ENCODE results near the gene THRB.
"Not testable (repeated sequence)": the region's sequence is repeated elsewhere in the genome, so short reads cannot be mapped to it uniquely, and the experiment has no call there.

THRB gene

DNA sequence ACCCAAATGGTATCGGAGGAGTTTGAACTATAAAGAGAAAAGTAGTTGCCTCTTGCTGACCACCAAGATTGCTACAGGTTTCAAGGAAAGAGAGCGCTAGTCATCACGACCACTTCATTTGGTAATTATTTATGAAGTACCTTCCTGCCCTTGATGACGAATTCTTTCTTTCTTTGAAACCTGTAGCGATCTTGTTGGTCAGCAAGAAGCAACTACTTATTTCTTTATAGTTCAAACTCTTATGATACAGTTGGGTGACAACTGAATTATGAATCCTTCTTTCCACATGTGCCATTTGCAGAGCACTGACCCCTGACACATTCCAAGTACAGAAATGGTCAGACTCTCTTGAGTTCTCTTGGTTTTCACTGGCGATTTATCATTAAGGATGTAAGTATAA lies 46.8 kb downstream of the THRB start:
- no peak for DNase-seq (ENCODE audit: low spot score)

DNA sequence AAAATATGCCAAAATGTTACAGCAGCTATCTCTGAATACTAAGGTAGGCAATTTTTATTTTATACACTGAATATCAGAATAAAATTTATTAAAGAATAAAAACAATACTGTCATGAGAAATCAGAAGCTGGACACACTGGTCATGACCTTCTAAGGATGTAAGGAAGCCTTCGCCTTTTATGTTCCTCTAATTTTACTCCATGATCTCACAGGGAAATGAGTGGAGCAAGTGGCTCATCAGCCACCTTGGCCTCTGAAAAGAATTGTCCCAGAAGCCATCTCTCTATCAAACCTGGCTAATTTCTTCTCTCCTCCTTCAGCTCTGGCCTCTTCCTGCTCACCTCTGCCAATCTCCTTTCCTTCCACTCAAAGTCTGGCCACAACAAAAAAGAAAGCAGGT lies 48.6 kb downstream of the THRB start:
- no peak for DNase-seq (ENCODE audit: low spot score)

GRCh38 chr3:24443476-24443875 lies 51.2 kb downstream of the THRB start:
- DNase-seq (ENCODE audit: low spot score) = no peak

DNA sequence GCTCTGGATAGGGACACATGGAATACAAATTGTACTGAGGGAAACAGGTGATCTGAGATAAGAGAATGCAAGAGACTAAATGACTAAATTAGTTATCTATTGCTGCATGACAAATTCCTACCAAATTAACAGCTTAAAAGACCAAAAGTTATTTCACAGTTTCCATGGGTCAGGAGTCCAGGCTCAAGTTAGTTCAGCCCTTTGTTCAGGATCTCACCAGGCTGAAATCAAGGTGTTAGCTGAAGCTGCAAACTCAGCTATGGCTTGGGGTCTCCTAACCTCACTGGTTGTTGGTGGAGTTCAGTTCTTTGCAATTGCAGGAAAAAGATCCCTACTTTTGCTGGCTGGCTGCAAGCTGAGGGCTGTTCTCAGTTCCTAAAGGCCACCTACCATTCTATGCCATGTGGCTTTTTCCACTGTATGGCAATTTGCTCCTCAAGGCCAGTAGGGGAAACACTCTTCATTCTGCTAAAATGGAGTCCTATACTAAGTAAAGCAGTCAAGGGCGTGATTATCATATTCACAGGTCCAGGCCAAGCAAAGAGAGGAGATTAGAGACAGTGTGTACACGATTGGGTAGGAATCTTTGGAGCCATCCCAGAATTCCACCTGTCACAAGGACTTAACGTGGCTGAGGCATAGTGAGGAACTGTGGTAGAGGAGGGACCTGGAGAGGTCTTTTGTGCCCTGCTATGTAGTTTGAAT lies 53.7 kb downstream of the THRB start:
- no peak for DNase-seq (ENCODE audit: low spot score)

DNA sequence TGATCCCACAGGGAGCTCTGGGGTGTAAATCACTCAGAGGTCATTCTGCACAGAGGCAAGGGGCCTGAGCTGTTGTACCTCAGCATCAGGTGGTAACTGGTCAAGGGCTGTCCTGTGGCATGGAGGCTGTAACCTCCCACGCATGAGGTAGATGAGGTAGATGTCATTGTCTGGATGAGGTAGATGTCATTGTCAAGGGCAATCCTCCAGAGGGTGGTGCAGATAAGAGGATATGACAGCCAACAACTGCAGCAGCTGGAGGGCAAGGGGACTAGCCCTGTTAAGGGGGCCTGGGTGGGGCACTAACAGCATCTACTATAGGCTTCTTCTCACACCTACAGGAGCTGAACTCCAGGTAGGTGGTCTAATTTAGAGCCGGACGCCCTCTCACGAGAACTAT lies 55.6 kb downstream of the THRB start:
- DNase-seq (ENCODE audit: low spot score) = no peak

GRCh38 chr3:24437326-24437725 lies 57.3 kb downstream of the THRB start:
- DNase-seq (ENCODE audit: low spot score) = no peak

- no peak for DNase-seq (ENCODE audit: low spot score)
Observed at GRCh38 chr3:24435584-24435983, 59.1 kb downstream of the THRB start.

DNA sequence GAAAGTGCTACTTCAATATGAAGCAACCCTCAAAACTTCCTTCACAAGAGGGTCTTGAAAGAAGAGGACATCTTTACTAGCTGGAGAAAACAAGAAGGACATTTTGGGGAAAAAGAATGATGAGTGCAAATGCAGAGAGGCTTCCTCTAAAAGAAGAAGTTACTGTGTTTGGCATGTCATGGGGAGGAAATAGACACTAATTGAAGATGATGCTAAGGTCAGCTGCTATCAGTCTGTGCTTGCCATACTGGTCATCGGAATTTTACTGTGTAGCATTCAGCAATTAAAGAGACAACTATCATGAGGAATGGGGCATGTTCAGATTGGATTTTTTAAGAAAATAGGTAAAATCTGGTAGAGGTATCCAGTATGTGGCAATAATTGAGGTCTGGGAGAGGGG lies 60.0 kb downstream of the THRB start:
- DNase-seq (ENCODE audit: low spot score) = no peak

DNA sequence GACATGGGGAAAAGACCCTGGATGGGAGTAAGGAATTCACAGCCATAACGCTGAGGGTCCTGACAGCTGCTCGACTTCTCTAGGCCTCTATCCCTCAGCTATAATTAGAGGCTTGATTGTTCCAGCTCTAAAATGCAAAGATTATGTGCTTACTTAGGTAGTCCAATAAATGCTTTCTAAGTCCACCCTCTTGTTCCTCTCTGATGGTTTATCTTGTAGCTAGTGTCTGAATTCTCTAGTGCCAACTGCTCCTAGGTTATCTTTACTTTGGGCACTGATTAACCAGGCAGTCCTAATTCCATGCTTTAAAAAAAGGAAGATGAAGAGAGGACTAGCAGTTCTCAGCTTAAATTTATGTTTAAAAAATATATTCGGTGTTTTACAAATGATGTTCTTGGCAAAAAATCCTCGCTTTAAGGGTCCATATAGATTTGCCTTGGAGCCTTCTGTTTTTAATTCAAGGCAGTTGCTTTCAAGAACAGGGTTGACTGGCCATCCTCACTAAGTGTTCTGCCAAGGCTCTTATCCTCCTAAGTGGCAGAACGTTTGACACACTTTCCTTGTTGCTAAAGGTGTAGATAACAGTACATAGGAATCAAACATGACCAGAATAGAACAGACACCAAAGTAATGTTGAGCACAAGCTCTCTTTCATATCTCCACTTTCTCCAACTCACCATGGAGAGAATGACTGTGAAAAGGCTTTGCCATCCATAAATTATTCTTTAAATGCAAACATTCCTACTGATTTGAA lies 60.6 kb downstream of the THRB start:
- DNase-seq (ENCODE audit: low spot score) = no peak

DNA sequence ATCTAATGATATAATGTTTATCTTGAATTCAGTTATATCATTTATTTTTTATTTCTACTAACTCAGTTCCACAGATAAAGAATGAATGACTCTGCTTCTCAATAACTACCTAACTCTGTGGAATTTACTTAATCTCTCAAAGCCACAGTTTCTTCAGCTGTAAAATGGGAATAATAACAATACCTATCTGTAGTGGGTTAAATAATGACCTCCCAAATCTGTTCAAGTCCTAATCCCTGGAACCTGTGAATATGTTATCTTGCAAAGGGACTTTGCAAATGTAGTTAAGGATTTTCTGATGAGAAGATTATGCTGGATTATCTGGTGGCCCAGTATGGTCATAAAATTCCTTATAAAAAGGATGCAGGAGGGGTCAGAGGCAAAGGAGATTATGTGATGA lies 61.7 kb downstream of the THRB start:
- no peak for DNase-seq (ENCODE audit: low spot score)

DNA sequence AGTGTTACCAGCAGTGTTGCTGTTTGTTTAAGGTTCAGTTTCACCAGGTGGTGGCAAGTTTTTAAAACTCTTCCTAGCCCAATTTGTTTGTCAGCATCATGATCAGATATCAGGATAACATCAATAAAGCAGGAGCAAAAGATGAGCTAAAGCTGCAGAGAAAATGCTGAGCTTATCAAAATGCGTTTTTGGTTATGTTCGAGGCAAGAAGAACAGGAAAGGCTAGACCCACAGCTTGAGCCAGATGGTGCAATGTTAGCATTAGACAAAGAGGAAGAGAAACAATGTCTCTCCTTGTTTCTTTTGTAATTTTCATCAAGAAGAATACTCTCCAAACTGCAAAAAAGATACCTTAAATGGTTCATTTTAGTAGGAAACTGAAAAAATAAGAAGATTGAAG lies 66.2 kb downstream of the THRB start:
- no peak for DNase-seq (ENCODE audit: low spot score)

DNA sequence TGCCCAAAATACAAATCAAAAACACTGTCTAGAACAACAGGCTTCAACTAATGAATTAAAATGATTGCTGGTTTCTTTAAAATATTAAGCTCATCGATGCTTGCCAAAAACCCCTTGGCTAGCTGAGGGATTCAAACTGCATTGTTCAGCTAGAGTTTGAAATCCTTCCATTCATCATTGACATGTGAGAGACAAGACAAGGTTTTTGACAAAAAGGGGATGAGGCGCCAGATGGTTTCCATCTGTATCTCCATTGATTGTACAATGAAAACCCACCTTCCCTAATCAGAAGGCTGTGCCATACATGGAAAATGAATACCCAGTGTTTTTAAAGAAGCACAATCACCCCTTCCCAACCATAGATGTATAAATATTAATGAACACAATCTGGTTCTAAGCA lies 67.8 kb downstream of the THRB start:
- DNase-seq (ENCODE audit: low spot score) = no peak

DNA sequence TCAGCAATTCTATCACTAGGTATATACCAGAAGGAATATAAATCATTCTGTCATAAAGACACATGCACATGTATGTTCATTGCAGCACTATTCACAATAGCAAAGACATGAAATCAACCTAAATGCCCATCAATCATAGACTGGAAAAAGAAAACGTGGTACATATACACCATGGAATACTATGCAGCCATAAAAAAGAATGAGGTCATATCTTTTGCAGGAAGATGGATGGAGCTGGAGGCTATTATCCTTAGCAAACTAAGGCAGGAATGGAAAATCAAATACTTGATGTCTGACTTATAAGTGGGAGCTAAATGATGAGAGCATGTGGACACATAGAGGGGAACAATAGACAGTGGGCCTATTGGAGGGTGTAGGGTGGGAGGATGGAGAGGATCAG lies 73.8 kb downstream of the THRB start:
- not testable (repeated sequence) for DNase-seq (ENCODE audit: low spot score)

DNA sequence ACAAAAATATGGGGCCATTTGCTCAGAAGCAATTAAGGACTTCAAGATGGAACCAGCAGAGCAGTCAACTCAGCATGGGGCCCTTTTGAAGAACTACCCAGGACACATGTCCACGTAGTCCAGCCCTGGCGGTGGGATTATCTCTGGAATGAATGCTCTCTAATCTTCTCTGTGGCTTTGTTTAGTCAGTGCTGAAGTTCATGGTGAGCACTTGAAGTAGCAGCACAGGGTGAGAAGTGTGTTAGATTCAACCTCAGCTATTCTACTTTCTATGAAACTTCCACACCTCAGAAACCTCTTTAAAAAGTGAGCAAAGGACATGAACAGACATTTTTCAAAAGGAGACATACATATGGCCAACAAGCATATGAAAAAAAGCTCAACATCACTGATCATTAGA lies 74.4 kb downstream of the THRB start:
- no peak for DNase-seq (ENCODE audit: low spot score)

DNA sequence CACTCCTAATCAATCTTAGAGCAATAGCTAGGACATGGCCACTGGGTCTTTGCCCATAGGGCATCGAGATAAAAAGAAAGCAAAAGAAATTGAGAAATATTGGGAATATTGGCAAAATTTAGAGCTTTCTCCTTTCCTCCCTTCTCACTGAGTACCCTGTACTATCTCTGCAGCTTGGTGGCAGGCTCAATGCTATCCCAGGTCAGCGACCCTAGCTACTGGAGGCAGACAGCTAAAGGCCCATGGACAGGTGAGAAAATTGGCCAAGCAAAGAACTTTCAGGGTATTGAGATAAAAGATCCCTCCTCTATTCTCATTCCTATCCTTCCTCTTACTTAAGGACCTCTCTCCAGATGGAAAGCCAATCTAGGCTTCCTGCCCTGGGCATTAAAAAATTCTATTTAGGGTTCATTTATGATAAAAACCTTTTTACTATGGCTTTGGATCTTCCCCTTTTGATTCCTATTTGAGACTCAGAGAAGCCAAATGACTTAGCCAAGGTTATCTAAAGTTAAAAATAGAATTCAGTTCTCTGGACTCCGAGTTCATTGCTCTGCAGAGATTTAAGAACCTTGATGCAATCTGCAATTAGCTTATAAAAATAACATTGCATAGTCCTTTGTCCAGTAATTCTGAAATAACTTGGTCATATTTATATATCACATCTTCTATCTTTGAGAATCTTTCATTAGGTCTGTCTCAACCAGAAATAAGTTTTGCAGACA lies 75.4 kb downstream of the THRB start:
- no peak for DNase-seq (ENCODE audit: low spot score)

GRCh38 chr3:24417730-24418129 lies 76.9 kb downstream of the THRB start:
- no peak for DNase-seq (ENCODE audit: low spot score)

GRCh38 chr3:24416224-24416623 lies 78.4 kb downstream of the THRB start:
- no peak for DNase-seq (ENCODE audit: low spot score)

DNA sequence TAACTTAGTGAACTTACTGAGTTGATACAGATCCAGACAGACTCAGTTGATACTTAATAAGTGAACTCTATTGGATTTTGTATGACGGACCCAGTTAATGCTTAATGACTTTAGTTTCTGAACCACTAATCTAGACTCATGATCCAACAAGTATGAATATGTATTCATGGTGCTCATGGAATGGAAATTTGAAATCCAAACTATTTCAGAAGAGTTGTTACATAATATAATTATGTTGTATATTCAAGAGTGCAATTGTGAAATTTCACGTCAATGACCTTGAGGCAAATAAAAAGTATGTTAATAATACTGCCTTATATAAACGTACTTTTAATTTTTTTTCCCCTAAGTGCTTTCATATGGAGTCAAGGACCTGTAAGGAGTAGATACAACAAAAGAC lies 78.8 kb downstream of the THRB start:
- DNase-seq (ENCODE audit: low spot score) = no peak

GRCh38 chr3:24413662-24414061 lies 81.0 kb downstream of the THRB start:
- DNase-seq (ENCODE audit: low spot score) = not testable (repeated sequence)

GRCh38 chr3:24410860-24411259 lies 83.8 kb downstream of the THRB start:
- no peak for DNase-seq (ENCODE audit: low spot score)

DNA sequence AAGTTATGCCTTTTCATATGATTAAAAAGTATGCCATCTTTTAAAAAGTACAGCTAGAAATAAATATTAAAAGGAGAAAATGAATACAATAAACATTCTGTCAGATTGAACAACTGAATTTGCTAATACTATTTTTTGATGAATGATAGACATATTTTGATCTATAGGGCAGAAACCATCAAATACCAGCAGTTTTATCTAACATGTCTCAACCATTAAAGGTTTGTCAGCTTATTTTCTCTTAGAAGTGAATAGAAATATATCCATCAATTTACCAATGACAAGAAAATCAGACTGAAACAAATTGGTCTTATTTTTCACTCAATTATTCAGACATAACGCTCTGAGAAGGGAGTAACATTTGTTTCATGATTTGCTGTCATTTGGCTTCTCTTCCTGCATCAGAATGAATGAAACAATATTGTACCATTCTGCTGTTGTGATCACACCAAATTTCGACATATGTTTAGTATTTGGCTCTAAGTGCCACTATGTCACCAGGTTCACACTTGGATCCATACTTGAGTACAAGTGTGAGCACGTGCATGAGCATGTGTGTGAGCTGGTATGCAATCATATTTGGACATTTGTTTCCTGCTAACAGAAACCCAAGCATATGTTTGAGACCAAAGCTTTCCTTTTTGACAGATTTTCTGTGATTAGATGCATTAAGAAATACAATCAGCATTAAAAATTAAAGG lies 86.5 kb downstream of the THRB start:
- DNase-seq (ENCODE audit: low spot score) = no peak

DNA sequence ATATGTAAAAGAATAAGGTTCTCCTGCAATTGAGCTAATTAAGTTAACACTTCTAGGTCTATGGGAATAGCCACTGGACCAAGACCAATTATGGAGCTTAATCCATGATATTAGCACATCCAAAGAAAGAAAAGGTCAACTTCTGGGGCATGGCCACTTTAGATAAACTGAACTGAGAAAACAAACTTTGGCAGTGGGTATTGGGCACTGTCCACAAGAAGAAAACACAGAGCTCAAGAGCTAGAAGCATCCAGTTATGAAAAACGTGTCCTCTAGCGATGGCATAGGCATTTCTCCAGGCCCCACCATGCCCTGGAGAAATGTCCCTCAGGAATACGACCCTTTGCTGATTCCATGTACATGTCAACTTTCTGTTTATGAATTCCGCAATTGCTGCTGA lies 87.8 kb downstream of the THRB start:
- DNase-seq (ENCODE audit: low spot score) = no peak

- no peak for DNase-seq (ENCODE audit: low spot score)
Observed at GRCh38 chr3:24405057-24405456, 89.6 kb downstream of the THRB start.

Data from RKO (cell line).